Thyroid gland (tissue), 4 donors: ENCODE data around the gene SPRR2D. TPM values are rescaled to one million over a fixed set of nuclear protein-coding genes. Genes with fewer than 3 reads are reported as not detected.

ENCODE experiments used
- DNase-seq, 2 donors: peaks; one replicate each; pipeline ENCODE4 v3.0.0-alpha.2; 2019
- H3K27ac ChIP-seq, 3 donors: fragments of 200-600 bp; sonication (generic); 1 replicate in 2 of 3; 2 replicates in 1 of 3; pipeline ENCODE4 v1.5.1; 2016 to 2019; ENCODE audit warnings: mild to moderate bottlenecking in 1 of 3, moderate library complexity in 1 of 3
- H3K27me3 ChIP-seq: fragments of 200-600 bp; sonication (generic); one replicate; pipeline ENCODE4 v1.5.1; 2019
- H3K36me3 ChIP-seq, 2 donors: fragments of 200-600 bp; sonication (generic); one replicate each; pipeline ENCODE4 v1.5.1; 2016 to 2019
- H3K4me1 ChIP-seq, 2 donors: fragments of 200-600 bp; sonication (generic); one replicate each; pipeline ENCODE4 v1.5.1; 2017 to 2019
- H3K4me3 ChIP-seq, 3 donors: fragments of 200-600 bp; sonication (generic); replicated peaks in 1 of 3; 1 replicate in 2 of 3; 2 replicates in 1 of 3; pipeline ENCODE4 v1.5.1; 2016; ENCODE audit warnings: mild to moderate bottlenecking in 1 of 3
- H3K9me3 ChIP-seq: fragments of 200-600 bp; sonication (generic); one replicate; pipeline ENCODE4 v1.5.1; 2017
- POLR2A ChIP-seq, 2 donors: fragments of 450-650 bp; IDR thresholded peaks; one replicate each; pipeline ENCODE4 v1.6.1; 2017; ENCODE audit warnings: antibody characterized with exemption in 2 of 2, mild to moderate bottlenecking in 2 of 2, moderate library complexity in 1 of 2
- WGBS, 2 donors: methylation state at CpG; one replicate each; pipeline ENCODE4 v1.1.5; 2017; 5-methylcytosine and 5-hydroxymethylcytosine counted together
- intact Hi-C: fragments of 100-400 bp; cut with DNase I; formaldehyde crosslinking; loops from one replicate; pipeline ENCODE4 v1.15.1; 2023
- total RNA-seq, 4 donors: library from RNA; depleted of rRNA; stranded (reverse); fragments of >200 nt; gene quantifications; one replicate each; pipeline ENCODE4 v1.2.3, GENCODE V29; 2016
- TF ChIP-seq, protein P1 (sequence below), 6 experiments: fragments of 200-600 bp in 3 of 6; fragments of 450-650 bp in 3 of 6; sonication (generic) in 3 of 6; IDR thresholded peaks; one replicate each; pipeline ENCODE4 v1.5.1; 2016 to 2019; ENCODE audit warnings: antibody characterized with exemption in 6 of 6, mild to moderate bottlenecking in 2 of 6, inconsistent platforms in 1 of 6, moderate library complexity in 1 of 6

SPRR2D gene
- total RNA-seq, 4 donors from 2014 or later, result not detected

DNA sequence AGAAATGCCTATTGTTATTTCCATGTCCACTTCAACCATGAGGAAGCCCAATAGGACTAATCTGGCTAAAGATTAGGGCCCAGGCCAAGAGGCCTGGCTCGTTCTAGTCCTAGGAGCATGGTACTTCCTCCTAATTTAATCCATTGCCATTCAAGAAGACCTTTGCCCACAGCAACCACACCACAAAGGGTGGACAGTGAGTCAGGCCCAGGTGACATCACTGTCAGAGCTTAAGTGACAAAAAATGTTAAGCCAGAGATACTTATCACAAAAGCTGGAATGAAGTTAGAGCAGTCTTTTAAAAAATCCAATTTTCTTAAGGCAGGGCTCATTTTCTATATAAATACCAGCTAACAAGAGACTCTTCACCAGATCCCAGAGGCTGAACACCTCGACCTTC lies 39.5 kb downstream of the SPRR2D start, which contains the start of gene SPRR3:
Gene SPRR3, plus strand, starts transcription at position 368 of the 400 bp plus-strand sequence. CDS start 1,272 bp downstream, outside the sequence.
- H3K27ac ChIP-seq, result no peak within 1 kb of the TSS
- DNase-seq, result no peak
- no peaks in the 10 kb centered on the region for H3K36me3 ChIP-seq
- TF ChIP-seq POLR2A (IDR thresholded peaks at IDR 0.05), result no peak
- TF ChIP-seq, protein P1, sequence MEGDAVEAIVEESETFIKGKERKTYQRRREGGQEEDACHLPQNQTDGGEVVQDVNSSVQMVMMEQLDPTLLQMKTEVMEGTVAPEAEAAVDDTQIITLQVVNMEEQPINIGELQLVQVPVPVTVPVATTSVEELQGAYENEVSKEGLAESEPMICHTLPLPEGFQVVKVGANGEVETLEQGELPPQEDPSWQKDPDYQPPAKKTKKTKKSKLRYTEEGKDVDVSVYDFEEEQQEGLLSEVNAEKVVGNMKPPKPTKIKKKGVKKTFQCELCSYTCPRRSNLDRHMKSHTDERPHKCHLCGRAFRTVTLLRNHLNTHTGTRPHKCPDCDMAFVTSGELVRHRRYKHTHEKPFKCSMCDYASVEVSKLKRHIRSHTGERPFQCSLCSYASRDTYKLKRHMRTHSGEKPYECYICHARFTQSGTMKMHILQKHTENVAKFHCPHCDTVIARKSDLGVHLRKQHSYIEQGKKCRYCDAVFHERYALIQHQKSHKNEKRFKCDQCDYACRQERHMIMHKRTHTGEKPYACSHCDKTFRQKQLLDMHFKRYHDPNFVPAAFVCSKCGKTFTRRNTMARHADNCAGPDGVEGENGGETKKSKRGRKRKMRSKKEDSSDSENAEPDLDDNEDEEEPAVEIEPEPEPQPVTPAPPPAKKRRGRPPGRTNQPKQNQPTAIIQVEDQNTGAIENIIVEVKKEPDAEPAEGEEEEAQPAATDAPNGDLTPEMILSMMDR (IDR thresholded peaks at IDR 0.05), result no peak
- no peaks in the 10 kb centered on the region for H3K9me3 ChIP-seq
- no peaks in the 10 kb centered on the region for H3K4me1 ChIP-seq
- WGBS, 2 donors, result 55 to 72% methylated on average over 2 of the region's 2 CpGs
- intact Hi-C loops, result no loop called here
- H3K4me3 ChIP-seq, result no peak within 1 kb of the TSS
- H3K27me3 ChIP-seq, result no peaks in the 10 kb centered on the region

DNA sequence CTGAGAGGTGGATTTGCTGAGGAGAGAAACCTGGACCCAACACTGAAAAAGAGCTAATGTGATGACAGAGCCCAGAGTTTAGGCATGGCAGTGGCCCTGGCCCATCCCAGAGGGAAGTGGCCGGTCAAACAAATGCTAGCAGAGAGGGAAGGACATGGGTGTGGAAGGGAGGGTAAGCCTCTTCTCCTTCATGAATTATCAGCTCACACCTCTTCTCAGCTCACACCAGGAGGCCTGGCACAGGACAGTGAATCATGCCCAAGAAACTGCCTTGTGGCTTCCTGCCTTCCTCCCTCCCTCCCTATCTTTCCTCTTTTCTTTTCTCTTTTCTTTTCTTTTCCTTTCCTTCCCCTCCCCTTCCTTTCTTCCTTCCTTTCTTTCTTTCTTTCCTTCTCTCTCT lies 40.6 kb downstream of the SPRR2D start:
- no peak for TF ChIP-seq POLR2A (IDR thresholded peaks at IDR 0.05)
- TF ChIP-seq, protein P1 (IDR thresholded peaks at IDR 0.05), result no peak
- no peaks in the 10 kb centered on the region for H3K27me3 ChIP-seq
- H3K4me3 ChIP-seq, result no peak overlapping the region
- H3K4me1 ChIP-seq, result no peaks in the 10 kb centered on the region
- DNase-seq, result no peak
- 100% methylated on average over 1 of the region's 1 CpG for WGBS, 2 donors
- no peaks in the 10 kb centered on the region for H3K36me3 ChIP-seq
- no peak overlapping the region for H3K27ac ChIP-seq
- intact Hi-C loops, result no loop called here
- no peaks in the 10 kb centered on the region for H3K9me3 ChIP-seq

DNA sequence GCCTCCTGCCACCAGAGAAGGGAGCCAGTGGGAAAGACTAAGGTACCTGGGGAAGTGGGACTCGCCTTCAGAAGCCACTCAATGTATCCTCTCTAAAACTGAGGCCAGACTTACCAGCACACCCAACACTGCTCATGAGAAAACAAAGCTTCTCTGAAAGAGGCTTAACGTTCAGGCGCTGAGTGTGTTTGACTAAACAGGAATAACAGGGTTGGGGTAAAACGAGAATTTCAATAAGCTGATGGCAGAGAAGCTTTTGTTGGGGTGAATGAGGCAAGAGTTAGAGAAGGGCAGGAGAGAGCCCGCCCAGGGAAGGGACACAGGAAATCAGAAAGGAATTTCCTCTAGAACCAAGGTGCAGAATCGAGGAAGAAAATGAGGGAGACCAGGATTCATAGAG lies 41.1 kb downstream of the SPRR2D start:
- Histone ChIP-seq H3K27ac (no peak overlapping the region), H3K4me1 (no peaks in the 10 kb centered on the region), H3K36me3 (no peaks in the 10 kb centered on the region), H3K27me3 (no peaks in the 10 kb centered on the region), H3K9me3 (no peaks in the 10 kb centered on the region), H3K4me3 (no peak overlapping the region)
- no peak for DNase-seq
- TF ChIP-seq, protein P1 (IDR thresholded peaks at IDR 0.05), result no peak
- TF ChIP-seq POLR2A (IDR thresholded peaks at IDR 0.05), result no peak
- 52 to 68% methylated on average over 6 of the region's 6 CpGs for WGBS, 2 donors
- intact Hi-C loops, result no loop called here

DNA sequence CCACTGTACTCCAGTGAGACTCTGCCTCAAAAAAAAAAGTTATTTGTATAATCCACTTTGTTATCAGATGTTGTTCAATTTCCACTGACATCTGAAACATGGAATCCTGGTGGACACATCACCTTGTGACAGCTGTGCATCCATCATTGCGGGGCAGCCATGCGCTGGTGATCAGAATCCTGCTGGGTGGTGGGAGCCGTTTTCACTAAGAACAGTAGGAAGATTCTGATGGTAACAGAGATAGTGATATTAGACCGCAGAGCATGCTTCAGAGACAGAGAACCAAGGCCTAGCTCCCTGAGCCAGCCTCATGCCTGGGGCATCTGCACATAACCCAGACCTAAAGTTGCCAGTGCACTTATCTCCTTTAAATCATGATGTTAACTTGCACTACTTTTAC lies 42.4 kb downstream of the SPRR2D start:
- 78 to 80% methylated on average over 4 of the region's 4 CpGs for WGBS, 2 donors
- TF ChIP-seq POLR2A (IDR thresholded peaks at IDR 0.05), result no peak
- TF ChIP-seq, protein P1 (IDR thresholded peaks at IDR 0.05), result no peak
- Histone ChIP-seq H3K4me3 (no peak overlapping the region), H3K27ac (no peak overlapping the region), H3K4me1 (no peaks in the 10 kb centered on the region), H3K9me3 (no peaks in the 10 kb centered on the region), H3K27me3 (no peaks in the 10 kb centered on the region), H3K36me3 (no peaks in the 10 kb centered on the region)
- DNase-seq, result no peak
- intact Hi-C loops, result no loop called here

DNA sequence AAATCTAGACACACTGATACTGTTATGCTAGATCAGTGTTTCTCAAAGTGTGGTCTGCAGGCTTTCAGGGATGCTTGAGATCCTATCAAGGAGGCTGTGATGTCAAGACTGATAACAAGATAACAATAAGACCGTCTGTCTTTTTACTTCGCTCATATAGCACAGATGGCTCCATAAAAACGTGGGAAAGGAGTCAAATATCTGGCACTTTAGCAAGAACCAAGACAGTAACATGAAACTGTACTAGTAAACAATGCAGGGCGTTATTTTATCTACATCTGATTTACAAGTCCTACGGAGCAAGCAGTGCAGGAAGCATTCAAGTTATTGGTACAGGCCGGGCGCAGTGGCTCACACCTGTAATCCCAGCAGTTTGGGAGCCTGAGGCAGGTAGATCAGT lies 43.0 kb downstream of the SPRR2D start:
- no peak for DNase-seq
- WGBS, 2 donors, result 56 to 66% methylated on average over 7 of the region's 7 CpGs
- Histone ChIP-seq H3K9me3 (no peaks in the 10 kb centered on the region), H3K4me1 (no peaks in the 10 kb centered on the region), H3K4me3 (no peak overlapping the region), H3K36me3 (no peaks in the 10 kb centered on the region), H3K27ac (no peak overlapping the region), H3K27me3 (no peaks in the 10 kb centered on the region)
- intact Hi-C loops, result no loop called here
- TF ChIP-seq POLR2A (IDR thresholded peaks at IDR 0.05), result no peak
